ENCODE data around the gene CISD3. TPM values are rescaled to one million over a fixed set of nuclear protein-coding genes. Genes with fewer than 3 reads are reported as not detected.

Gene CISD3
- total and polyA plus RNA-seq, 2 of the 8 experiments (the other 6 are each of a cell fraction or from before 2014, with no cell fraction given) = 9.4 to 11.1 TPM

DNA sequence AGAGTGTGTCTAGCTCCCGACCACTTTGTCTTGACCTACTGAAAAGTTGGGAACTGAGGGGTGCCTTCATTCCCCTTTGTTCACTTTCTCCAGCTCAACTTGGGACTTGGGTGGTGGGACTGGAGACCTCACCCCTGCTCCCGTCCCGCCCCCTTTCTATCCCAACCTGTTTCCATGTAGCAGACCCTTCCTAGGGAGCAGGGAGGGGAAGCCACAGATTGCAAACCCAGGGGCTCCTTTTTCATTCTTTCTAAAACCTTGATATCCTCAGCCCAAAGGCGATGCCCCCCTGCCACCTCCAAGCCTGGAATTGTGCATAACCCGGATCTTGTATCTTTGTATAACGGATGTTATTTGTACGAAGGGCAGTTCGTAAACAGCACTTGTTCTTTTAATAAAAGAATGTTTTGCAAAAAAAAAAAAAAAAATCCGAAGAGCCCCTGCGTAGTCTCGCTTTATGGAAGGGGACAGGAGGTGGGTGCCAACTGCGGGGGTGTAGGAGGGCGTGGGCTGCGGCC lies 714 bp upstream of the CISD3 start (continued):
- TF ChIP-seq, protein P1, sequence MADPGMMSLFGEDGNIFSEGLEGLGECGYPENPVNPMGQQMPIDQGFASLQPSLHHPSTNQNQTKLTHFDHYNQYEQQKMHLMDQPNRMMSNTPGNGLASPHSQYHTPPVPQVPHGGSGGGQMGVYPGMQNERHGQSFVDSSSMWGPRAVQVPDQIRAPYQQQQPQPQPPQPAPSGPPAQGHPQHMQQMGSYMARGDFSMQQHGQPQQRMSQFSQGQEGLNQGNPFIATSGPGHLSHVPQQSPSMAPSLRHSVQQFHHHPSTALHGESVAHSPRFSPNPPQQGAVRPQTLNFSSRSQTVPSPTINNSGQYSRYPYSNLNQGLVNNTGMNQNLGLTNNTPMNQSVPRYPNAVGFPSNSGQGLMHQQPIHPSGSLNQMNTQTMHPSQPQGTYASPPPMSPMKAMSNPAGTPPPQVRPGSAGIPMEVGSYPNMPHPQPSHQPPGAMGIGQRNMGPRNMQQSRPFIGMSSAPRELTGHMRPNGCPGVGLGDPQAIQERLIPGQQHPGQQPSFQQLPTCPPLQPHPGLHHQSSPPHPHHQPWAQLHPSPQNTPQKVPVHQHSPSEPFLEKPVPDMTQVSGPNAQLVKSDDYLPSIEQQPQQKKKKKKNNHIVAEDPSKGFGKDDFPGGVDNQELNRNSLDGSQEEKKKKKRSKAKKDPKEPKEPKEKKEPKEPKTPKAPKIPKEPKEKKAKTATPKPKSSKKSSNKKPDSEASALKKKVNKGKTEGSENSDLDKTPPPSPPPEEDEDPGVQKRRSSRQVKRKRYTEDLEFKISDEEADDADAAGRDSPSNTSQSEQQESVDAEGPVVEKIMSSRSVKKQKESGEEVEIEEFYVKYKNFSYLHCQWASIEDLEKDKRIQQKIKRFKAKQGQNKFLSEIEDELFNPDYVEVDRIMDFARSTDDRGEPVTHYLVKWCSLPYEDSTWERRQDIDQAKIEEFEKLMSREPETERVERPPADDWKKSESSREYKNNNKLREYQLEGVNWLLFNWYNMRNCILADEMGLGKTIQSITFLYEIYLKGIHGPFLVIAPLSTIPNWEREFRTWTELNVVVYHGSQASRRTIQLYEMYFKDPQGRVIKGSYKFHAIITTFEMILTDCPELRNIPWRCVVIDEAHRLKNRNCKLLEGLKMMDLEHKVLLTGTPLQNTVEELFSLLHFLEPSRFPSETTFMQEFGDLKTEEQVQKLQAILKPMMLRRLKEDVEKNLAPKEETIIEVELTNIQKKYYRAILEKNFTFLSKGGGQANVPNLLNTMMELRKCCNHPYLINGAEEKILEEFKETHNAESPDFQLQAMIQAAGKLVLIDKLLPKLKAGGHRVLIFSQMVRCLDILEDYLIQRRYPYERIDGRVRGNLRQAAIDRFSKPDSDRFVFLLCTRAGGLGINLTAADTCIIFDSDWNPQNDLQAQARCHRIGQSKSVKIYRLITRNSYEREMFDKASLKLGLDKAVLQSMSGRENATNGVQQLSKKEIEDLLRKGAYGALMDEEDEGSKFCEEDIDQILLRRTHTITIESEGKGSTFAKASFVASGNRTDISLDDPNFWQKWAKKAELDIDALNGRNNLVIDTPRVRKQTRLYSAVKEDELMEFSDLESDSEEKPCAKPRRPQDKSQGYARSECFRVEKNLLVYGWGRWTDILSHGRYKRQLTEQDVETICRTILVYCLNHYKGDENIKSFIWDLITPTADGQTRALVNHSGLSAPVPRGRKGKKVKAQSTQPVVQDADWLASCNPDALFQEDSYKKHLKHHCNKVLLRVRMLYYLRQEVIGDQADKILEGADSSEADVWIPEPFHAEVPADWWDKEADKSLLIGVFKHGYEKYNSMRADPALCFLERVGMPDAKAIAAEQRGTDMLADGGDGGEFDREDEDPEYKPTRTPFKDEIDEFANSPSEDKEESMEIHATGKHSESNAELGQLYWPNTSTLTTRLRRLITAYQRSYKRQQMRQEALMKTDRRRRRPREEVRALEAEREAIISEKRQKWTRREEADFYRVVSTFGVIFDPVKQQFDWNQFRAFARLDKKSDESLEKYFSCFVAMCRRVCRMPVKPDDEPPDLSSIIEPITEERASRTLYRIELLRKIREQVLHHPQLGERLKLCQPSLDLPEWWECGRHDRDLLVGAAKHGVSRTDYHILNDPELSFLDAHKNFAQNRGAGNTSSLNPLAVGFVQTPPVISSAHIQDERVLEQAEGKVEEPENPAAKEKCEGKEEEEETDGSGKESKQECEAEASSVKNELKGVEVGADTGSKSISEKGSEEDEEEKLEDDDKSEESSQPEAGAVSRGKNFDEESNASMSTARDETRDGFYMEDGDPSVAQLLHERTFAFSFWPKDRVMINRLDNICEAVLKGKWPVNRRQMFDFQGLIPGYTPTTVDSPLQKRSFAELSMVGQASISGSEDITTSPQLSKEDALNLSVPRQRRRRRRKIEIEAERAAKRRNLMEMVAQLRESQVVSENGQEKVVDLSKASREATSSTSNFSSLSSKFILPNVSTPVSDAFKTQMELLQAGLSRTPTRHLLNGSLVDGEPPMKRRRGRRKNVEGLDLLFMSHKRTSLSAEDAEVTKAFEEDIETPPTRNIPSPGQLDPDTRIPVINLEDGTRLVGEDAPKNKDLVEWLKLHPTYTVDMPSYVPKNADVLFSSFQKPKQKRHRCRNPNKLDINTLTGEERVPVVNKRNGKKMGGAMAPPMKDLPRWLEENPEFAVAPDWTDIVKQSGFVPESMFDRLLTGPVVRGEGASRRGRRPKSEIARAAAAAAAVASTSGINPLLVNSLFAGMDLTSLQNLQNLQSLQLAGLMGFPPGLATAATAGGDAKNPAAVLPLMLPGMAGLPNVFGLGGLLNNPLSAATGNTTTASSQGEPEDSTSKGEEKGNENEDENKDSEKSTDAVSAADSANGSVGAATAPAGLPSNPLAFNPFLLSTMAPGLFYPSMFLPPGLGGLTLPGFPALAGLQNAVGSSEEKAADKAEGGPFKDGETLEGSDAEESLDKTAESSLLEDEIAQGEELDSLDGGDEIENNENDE (IDR thresholded peaks at IDR 0.05; ENCODE audit: insufficient replicate concordance, low read length) = no peak
- TF ChIP-seq PHF8 (conservative IDR thresholded peaks at IDR 0.05; ENCODE audit: low read depth, low read length) (no peak), NRF1 (IDR thresholded peaks at IDR 0.05; ENCODE audit: low read depth, low read length) (no peak), HDAC2 (IDR thresholded peaks at IDR 0.05; ENCODE audit: borderline replicate concordance in 1 of 2, low read depth in 2 of 2, low read length in 2 of 2) (no peak), SUZ12 (IDR thresholded peaks at IDR 0.05; ENCODE audit: low read length) (no peak), RBBP5 (IDR thresholded peaks at IDR 0.05; ENCODE audit: borderline replicate concordance, low read depth, low read length) (no peak), CHD2 (IDR thresholded peaks at IDR 0.05; ENCODE audit: low read length) (no peak), KDM4A (IDR thresholded peaks at IDR 0.05; ENCODE audit: low read depth, low read length, severe bottlenecking) (no peak), SP2 (IDR thresholded peaks at IDR 0.05; ENCODE audit: low read length) (no peak), EGR1 (IDR thresholded peaks at IDR 0.05; ENCODE audit: borderline replicate concordance, low read depth, low read length) (no peak)

Data from H1 (cell line).